ENCODE measurements around the gene LEF1. TPM values are rescaled to one million over a fixed set of nuclear protein-coding genes. Genes with fewer than 3 reads are reported as not detected.

Gene LEF1
- total and polyA plus RNA-seq, 9 of the 15 experiments (the other 6 are each of a cell fraction or from before 2014, with no cell fraction given), result 15.1 to 81.1 (median 29.7) TPM

DNA sequence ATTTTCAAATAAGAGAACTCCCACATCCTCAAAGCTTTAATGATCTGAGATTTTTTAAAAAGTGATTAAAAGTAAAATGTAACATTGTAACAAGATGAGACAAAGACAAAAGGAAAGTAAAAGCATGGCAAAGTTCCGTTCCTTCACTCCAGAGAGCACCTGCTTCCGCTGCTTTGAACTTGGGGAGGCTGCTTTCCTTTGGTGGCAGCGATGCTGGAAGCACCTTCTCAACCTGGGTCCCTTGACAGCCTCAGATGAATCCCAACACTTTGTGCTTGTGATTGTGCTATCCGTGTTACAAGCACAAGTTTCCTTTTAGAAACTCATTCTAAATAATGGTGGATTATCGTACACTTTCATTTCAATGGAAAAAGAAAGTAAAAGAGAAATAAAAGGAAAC lies 119.3 kb downstream of the LEF1 start (continued):
- no peak for TF ChIP-seq HNRNPH1 (optimal IDR thresholded peaks at IDR 0.05; ENCODE audit: low read depth, low read length)

GRCh38 chr4:108048997-108049396 lies 119.7 kb downstream of the LEF1 start:
- H3K9me3 ChIP-seq (replicated peaks; ENCODE audit: control insufficient read depth, insufficient read depth, low read depth, low read length), result no peaks in the 10 kb centered on the region
- whole genome bisulfite sequencing (ENCODE audit: insufficient coverage, low coverage, missing lambda C conversion rate), result 82% methylated on average over 7 of the region's 7 CpGs
- DNase-seq (ENCODE audit: extremely low read depth in 1 of 4, low spot score in 3 of 4) (no peak), FAIRE-seq (no peak), ATAC-seq (no peak)
- H3K79me2 ChIP-seq (ENCODE audit: control insufficient read depth, insufficient read depth, low read length), result no peaks in the 10 kb centered on the region
- no peaks in the 10 kb centered on the region for H3K9me1 ChIP-seq (ENCODE audit: control insufficient read depth, insufficient read depth, low read length)
- intact Hi-C loops (cut with micrococcal nuclease) (no loop called here), in situ Hi-C loops (cut with MboI) (no loop called here)
- H3K36me3 ChIP-seq (ENCODE audit: control insufficient read depth, insufficient read depth, low read length), result peaks cover 21% of the 10 kb centered on the region; the same call in 1 of the 3 replicates
- ChIA-PET CTCF (ENCODE audit: low intra/inter-chr PET ratio) (no interaction called here), POLR2A (no interaction called here)
- no peak overlapping the region for H3K9ac ChIP-seq (ENCODE audit: insufficient read depth in 1 of 2, low read depth in 2 of 2, low read length in 2 of 2)
- no TSS peak for BruUV-seq (replicated peaks)
- H3K4me1 ChIP-seq (replicated peaks in 1 of 2; ENCODE audit: control insufficient read depth in 2 of 2, insufficient read depth in 2 of 2, low read length in 2 of 2), result peaks cover 0 to 15% of the 10 kb centered on the region in 2 experiments; a peak in 4 of 5 replicates
- no peak overlapping the region for H3K27ac ChIP-seq (ENCODE audit: extremely low read depth, low read depth, low read length)
- H4K20me1 ChIP-seq (replicated peaks; ENCODE audit: control insufficient read depth, insufficient read depth, low read length), result no peaks in the 10 kb centered on the region
- TF ChIP-seq KHSRP (IDR thresholded peaks at IDR 0.05) (no peak), TFAM (CRISPR knock-in tag; conservative IDR thresholded peaks at IDR 0.05) (no peak), PHTF2 (CRISPR knock-in tag; IDR thresholded peaks at IDR 0.05) (no peak), CAMTA2 (CRISPR knock-in tag; conservative IDR thresholded peaks at IDR 0.05) (no peak), GATAD2A (IDR thresholded peaks at IDR 0.05) (no peak), PRDM10 (IDR thresholded peaks at IDR 0.05; ENCODE audit: partially characterized antibody) (no peak)
- no peak overlapping the region for H2AFZ ChIP-seq (ENCODE audit: low read depth, low read length)
- no peak overlapping the region for H3K4me2 ChIP-seq (ENCODE audit: insufficient read depth, low read length)
- H3K27me3 ChIP-seq (ENCODE audit: control insufficient read depth in 2 of 2, insufficient read depth in 2 of 2, low read length in 2 of 2), result no peaks in the 10 kb centered on the region
- no peak overlapping the region for H3K4me3 ChIP-seq

Measured in K562 (cell line).